Measurements from ENCODE around the gene CNGB1. TPM values are rescaled to one million over a fixed set of nuclear protein-coding genes. Genes with fewer than 3 reads are reported as not detected.

The CNGB1 gene
- total and polyA plus RNA-seq, 2 of the 13 experiments (the other 11 are each of a cell fraction or from before 2014, with no cell fraction given), result 0.02 to 0.15 TPM

DNA sequence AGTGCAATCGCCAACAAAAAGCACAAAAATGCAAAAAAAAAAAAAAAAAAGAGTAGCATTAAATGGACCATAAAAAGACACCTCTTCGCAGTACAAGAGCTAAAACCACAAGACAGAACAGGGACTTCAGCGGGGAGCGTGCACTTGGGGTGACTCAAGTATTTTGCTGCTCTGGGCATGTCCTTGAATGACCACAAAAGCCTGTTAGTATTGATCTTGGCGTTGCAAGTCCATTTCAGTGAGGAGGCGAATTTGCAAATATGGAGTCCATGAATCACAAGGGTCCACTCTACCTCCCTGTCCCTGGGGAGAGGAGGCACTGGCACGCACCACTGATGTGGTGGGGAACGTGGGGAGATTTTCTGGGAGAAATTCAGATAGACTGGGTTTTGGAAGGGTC, 78.9 kb downstream of the CNGB1 start (continued):
- TF ChIP-seq CREM (IDR thresholded peaks at IDR 0.05) (peak; percentile 58), CREM (CRISPR knock-in tag; IDR thresholded peaks at IDR 0.05) (no peak), PBX3 (CRISPR knock-in tag; IDR thresholded peaks at IDR 0.05; ENCODE audit: borderline replicate concordance) (no peak), FOXA3 (CRISPR knock-in tag; IDR thresholded peaks at IDR 0.05) (peak; percentile 72), BHLHE40 (IDR thresholded peaks at IDR 0.05; ENCODE audit: low read length) (0 out of 2 replicates have a peak, but pooled peaks have one; percentile 10), DRAP1 (CRISPR knock-in tag; IDR thresholded peaks at IDR 0.05) (peak; percentile 57), TEAD3 (CRISPR knock-in tag; optimal IDR thresholded peaks at IDR 0.05; ENCODE audit: borderline replicate concordance) (peak; percentile 63), SIN3A (IDR thresholded peaks at IDR 0.05; ENCODE audit: borderline replicate concordance, low read depth, low read length) (0 out of 2 replicates have a peak, but pooled peaks have one; percentile 43), ZNF17 (CRISPR knock-in tag; IDR thresholded peaks at IDR 0.05) (no peak), TCF7 (IDR thresholded peaks at IDR 0.05; ENCODE audit: low read depth) (peak; percentile 46), ZNF512 (CRISPR knock-in tag; IDR thresholded peaks at IDR 0.05) (peak; percentile 66; the same call in 1 of the 2 replicates), MIXL1 (CRISPR knock-in tag; IDR thresholded peaks at IDR 0.05) (peak; percentile 42; the same call in 1 of the 2 replicates), RXRA (CRISPR knock-in tag; IDR thresholded peaks at IDR 0.05) (peak; percentile 78; the same call in 1 of the 2 replicates), HDAC1 (CRISPR knock-in tag; IDR thresholded peaks at IDR 0.05) (peak; percentile 61)
- TF ChIP-seq, protein P1, sequence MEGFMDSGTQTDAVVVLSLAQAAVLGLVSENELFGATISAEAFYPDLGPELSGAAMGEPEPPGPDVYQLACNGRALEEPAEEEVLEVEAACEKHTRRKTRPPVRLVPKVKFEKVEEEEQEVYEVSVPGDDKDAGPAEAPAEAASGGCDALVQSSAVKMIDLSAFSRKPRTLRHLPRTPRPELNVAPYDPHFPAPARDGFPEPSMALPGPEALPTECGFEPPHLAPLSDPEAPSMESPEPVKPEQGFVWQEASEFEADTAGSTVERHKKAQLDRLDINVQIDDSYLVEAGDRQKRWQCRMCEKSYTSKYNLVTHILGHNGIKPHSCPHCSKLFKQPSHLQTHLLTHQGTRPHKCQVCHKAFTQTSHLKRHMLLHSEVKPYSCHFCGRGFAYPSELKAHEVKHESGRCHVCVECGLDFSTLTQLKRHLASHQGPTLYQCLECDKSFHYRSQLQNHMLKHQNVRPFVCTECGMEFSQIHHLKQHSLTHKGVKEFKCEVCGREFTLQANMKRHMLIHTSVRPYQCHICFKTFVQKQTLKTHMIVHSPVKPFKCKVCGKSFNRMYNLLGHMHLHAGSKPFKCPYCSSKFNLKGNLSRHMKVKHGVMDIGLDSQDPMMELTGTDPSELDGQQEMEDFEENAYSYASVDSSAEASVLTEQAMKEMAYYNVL (CRISPR knock-in tag; IDR thresholded peaks at IDR 0.05; ENCODE audit: borderline replicate concordance), result peak; percentile 57; the same call in 1 of the 2 replicates
- TF ChIP-seq, protein P2, sequence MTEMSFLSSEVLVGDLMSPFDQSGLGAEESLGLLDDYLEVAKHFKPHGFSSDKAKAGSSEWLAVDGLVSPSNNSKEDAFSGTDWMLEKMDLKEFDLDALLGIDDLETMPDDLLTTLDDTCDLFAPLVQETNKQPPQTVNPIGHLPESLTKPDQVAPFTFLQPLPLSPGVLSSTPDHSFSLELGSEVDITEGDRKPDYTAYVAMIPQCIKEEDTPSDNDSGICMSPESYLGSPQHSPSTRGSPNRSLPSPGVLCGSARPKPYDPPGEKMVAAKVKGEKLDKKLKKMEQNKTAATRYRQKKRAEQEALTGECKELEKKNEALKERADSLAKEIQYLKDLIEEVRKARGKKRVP (CRISPR knock-in tag; IDR thresholded peaks at IDR 0.05), result peak in 1 of 2 experiments; percentile 63; a peak in 1 of 4 replicates
- TF ChIP-seq, protein P3, sequence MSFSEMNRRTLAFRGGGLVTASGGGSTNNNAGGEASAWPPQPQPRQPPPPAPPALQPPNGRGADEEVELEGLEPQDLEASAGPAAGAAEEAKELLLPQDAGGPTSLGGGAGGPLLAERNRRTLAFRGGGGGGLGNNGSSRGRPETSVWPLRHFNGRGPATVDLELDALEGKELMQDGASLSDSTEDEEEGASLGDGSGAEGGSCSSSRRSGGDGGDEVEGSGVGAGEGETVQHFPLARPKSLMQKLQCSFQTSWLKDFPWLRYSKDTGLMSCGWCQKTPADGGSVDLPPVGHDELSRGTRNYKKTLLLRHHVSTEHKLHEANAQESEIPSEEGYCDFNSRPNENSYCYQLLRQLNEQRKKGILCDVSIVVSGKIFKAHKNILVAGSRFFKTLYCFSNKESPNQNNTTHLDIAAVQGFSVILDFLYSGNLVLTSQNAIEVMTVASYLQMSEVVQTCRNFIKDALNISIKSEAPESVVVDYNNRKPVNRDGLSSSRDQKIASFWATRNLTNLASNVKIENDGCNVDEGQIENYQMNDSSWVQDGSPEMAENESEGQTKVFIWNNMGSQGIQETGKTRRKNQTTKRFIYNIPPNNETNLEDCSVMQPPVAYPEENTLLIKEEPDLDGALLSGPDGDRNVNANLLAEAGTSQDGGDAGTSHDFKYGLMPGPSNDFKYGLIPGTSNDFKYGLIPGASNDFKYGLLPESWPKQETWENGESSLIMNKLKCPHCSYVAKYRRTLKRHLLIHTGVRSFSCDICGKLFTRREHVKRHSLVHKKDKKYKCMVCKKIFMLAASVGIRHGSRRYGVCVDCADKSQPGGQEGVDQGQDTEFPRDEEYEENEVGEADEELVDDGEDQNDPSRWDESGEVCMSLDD (CRISPR knock-in tag; IDR thresholded peaks at IDR 0.05; ENCODE audit: borderline replicate concordance), result peak; percentile 39; the same call in 1 of the 2 replicates
- TF ChIP-seq, protein P4, sequence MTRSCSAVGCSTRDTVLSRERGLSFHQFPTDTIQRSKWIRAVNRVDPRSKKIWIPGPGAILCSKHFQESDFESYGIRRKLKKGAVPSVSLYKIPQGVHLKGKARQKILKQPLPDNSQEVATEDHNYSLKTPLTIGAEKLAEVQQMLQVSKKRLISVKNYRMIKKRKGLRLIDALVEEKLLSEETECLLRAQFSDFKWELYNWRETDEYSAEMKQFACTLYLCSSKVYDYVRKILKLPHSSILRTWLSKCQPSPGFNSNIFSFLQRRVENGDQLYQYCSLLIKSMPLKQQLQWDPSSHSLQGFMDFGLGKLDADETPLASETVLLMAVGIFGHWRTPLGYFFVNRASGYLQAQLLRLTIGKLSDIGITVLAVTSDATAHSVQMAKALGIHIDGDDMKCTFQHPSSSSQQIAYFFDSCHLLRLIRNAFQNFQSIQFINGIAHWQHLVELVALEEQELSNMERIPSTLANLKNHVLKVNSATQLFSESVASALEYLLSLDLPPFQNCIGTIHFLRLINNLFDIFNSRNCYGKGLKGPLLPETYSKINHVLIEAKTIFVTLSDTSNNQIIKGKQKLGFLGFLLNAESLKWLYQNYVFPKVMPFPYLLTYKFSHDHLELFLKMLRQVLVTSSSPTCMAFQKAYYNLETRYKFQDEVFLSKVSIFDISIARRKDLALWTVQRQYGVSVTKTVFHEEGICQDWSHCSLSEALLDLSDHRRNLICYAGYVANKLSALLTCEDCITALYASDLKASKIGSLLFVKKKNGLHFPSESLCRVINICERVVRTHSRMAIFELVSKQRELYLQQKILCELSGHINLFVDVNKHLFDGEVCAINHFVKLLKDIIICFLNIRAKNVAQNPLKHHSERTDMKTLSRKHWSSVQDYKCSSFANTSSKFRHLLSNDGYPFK (CRISPR knock-in tag; IDR thresholded peaks at IDR 0.05; ENCODE audit: borderline replicate concordance), result 0 out of 2 replicates have a peak, but pooled peaks have one; percentile 15

Data from HepG2 (cell line).